ENCODE measurements around the gene MYOM1.
"Not testable (repeated sequence)": the region's sequence is repeated elsewhere in the genome, so short reads cannot be mapped to it uniquely, and the experiment has no call there.

Gene MYOM1

GRCh38 chr18:3056311-3056710 lies 163.5 kb downstream of the MYOM1 start:
- H3K4me1 ChIP-seq (ENCODE audit: insufficient read depth, low read length): no peaks in the 10 kb centered on the region

GRCh38 chr18:3055816-3056215 lies 164.0 kb downstream of the MYOM1 start:
- no peaks in the 10 kb centered on the region for H3K9me3 ChIP-seq (ENCODE audit: low read length)
- H3K9ac ChIP-seq (ENCODE audit: low read length): no peak overlapping the region
- no peaks in the 10 kb centered on the region for H3K36me3 ChIP-seq (ENCODE audit: insufficient read depth, low read length)
- no peaks in the 10 kb centered on the region for H3K4me1 ChIP-seq (ENCODE audit: insufficient read depth, low read length)
- H3K4me3 ChIP-seq (ENCODE audit: low read depth in 1 of 2, low read length in 2 of 2): no peak overlapping the region
- no peak overlapping the region for H3K27ac ChIP-seq (ENCODE audit: low read depth, low read length)
- no peaks in the 10 kb centered on the region for H3K27me3 ChIP-seq (ENCODE audit: control insufficient read depth in 1 of 2, insufficient read depth in 2 of 2, low read length in 2 of 2)

More at GRCh38 chr18:3056311-3056710, 163.5 kb downstream of the MYOM1 start:
- no peak overlapping the region for H3K9ac ChIP-seq (ENCODE audit: low read length)
- no peaks in the 10 kb centered on the region for H3K36me3 ChIP-seq (ENCODE audit: insufficient read depth, low read length)
- H3K9me3 ChIP-seq (ENCODE audit: low read length): no peaks in the 10 kb centered on the region
- H3K27ac ChIP-seq (ENCODE audit: low read depth, low read length): no peak overlapping the region
- H3K27me3 ChIP-seq (ENCODE audit: control insufficient read depth in 1 of 2, insufficient read depth in 2 of 2, low read length in 2 of 2): no peaks in the 10 kb centered on the region
- no peak overlapping the region for H3K4me3 ChIP-seq (ENCODE audit: low read depth in 1 of 2, low read length in 2 of 2)

GRCh38 chr18:3055186-3055728 lies 164.5 kb downstream of the MYOM1 start:
- no peaks in the 10 kb centered on the region for H3K9me3 ChIP-seq (ENCODE audit: low read length)
- H3K4me1 ChIP-seq (ENCODE audit: insufficient read depth, low read length): no peaks in the 10 kb centered on the region
- no peak overlapping the region for H3K9ac ChIP-seq (ENCODE audit: low read length)
- no peaks in the 10 kb centered on the region for H3K27me3 ChIP-seq (ENCODE audit: control insufficient read depth in 1 of 2, insufficient read depth in 2 of 2, low read length in 2 of 2)
- no peak overlapping the region for H3K27ac ChIP-seq (ENCODE audit: low read depth, low read length)
- no peaks in the 10 kb centered on the region for H3K36me3 ChIP-seq (ENCODE audit: insufficient read depth, low read length)
- no peak overlapping the region for H3K4me3 ChIP-seq (ENCODE audit: low read depth in 1 of 2, low read length in 2 of 2)

- Histone ChIP-seq H3K4me1 (ENCODE audit: insufficient read depth, low read length) (no peaks in the 10 kb centered on the region), H3K9ac (ENCODE audit: low read length) (no peak overlapping the region), H3K36me3 (ENCODE audit: insufficient read depth, low read length) (no peaks in the 10 kb centered on the region), H3K9me3 (ENCODE audit: low read length) (no peaks in the 10 kb centered on the region), H3K27ac (ENCODE audit: low read depth, low read length) (no peak overlapping the region), H3K27me3 (ENCODE audit: control insufficient read depth in 1 of 2, insufficient read depth in 2 of 2, low read length in 2 of 2) (no peaks in the 10 kb centered on the region), H3K4me3 (ENCODE audit: low read depth in 1 of 2, low read length in 2 of 2) (no peak overlapping the region)
Observed at GRCh38 chr18:3054780-3055179, 165.0 kb downstream of the MYOM1 start.

- Histone ChIP-seq H3K9ac (ENCODE audit: low read length) (no peak overlapping the region), H3K27ac (ENCODE audit: low read depth, low read length) (no peak overlapping the region), H3K4me1 (ENCODE audit: insufficient read depth, low read length) (no peaks in the 10 kb centered on the region), H3K9me3 (ENCODE audit: low read length) (no peaks in the 10 kb centered on the region), H3K27me3 (ENCODE audit: control insufficient read depth in 1 of 2, insufficient read depth in 2 of 2, low read length in 2 of 2) (no peaks in the 10 kb centered on the region), H3K4me3 (ENCODE audit: low read depth in 1 of 2, low read length in 2 of 2) (no peak overlapping the region), H3K36me3 (ENCODE audit: insufficient read depth, low read length) (no peaks in the 10 kb centered on the region)
Observed at GRCh38 chr18:3054214-3054613, 165.6 kb downstream of the MYOM1 start.

- Histone ChIP-seq H3K9me3 (ENCODE audit: low read length) (no peaks in the 10 kb centered on the region), H3K27me3 (ENCODE audit: control insufficient read depth in 1 of 2, insufficient read depth in 2 of 2, low read length in 2 of 2) (no peaks in the 10 kb centered on the region), H3K4me1 (ENCODE audit: insufficient read depth, low read length) (no peaks in the 10 kb centered on the region), H3K9ac (ENCODE audit: low read length) (no peak overlapping the region), H3K27ac (ENCODE audit: low read depth, low read length) (no peak overlapping the region), H3K4me3 (ENCODE audit: low read depth in 1 of 2, low read length in 2 of 2) (no peak overlapping the region), H3K36me3 (ENCODE audit: insufficient read depth, low read length) (no peaks in the 10 kb centered on the region)
Observed at GRCh38 chr18:3053081-3053480, 166.7 kb downstream of the MYOM1 start.

- Histone ChIP-seq H3K4me3 (ENCODE audit: low read depth in 1 of 2, low read length in 2 of 2) (no peak overlapping the region), H3K36me3 (ENCODE audit: insufficient read depth, low read length) (no peaks in the 10 kb centered on the region), H3K27me3 (ENCODE audit: control insufficient read depth in 1 of 2, insufficient read depth in 2 of 2, low read length in 2 of 2) (no peaks in the 10 kb centered on the region), H3K4me1 (ENCODE audit: insufficient read depth, low read length) (no peaks in the 10 kb centered on the region), H3K9ac (ENCODE audit: low read length) (no peak overlapping the region), H3K9me3 (ENCODE audit: low read length) (no peaks in the 10 kb centered on the region), H3K27ac (ENCODE audit: low read depth, low read length) (no peak overlapping the region)
Observed at GRCh38 chr18:3052411-3052758, 167.4 kb downstream of the MYOM1 start.

GRCh38 chr18:3051718-3052410 lies 167.9 kb downstream of the MYOM1 start:
- no peaks in the 10 kb centered on the region for H3K27me3 ChIP-seq (ENCODE audit: control insufficient read depth in 1 of 2, insufficient read depth in 2 of 2, low read length in 2 of 2)
- no peak overlapping the region for H3K9ac ChIP-seq (ENCODE audit: low read length)
- no peaks in the 10 kb centered on the region for H3K36me3 ChIP-seq (ENCODE audit: insufficient read depth, low read length)
- no peaks in the 10 kb centered on the region for H3K9me3 ChIP-seq (ENCODE audit: low read length)
- no peak overlapping the region for H3K4me3 ChIP-seq (ENCODE audit: low read depth in 1 of 2, low read length in 2 of 2)
- H3K4me1 ChIP-seq (ENCODE audit: insufficient read depth, low read length): no peaks in the 10 kb centered on the region
- no peak overlapping the region for H3K27ac ChIP-seq (ENCODE audit: low read depth, low read length)

- not testable (repeated sequence) for H3K4me1 ChIP-seq (ENCODE audit: insufficient read depth, low read length); H3K9me3 ChIP-seq (ENCODE audit: low read length); H3K27ac ChIP-seq (ENCODE audit: low read depth, low read length)
Observed at GRCh38 chr18:3049897-3050454, 169.8 kb downstream of the MYOM1 start.

GRCh38 chr18:3048820-3049349 lies 170.9 kb downstream of the MYOM1 start:
- H3K9ac ChIP-seq (ENCODE audit: low read length): no peak overlapping the region
- no peaks in the 10 kb centered on the region for H3K4me1 ChIP-seq (ENCODE audit: insufficient read depth, low read length)
- no peaks in the 10 kb centered on the region for H3K36me3 ChIP-seq (ENCODE audit: insufficient read depth, low read length)
- no peak overlapping the region for H3K27ac ChIP-seq (ENCODE audit: low read depth, low read length)
- H3K9me3 ChIP-seq (ENCODE audit: low read length): no peaks in the 10 kb centered on the region
- no peak overlapping the region for H3K4me3 ChIP-seq (ENCODE audit: low read depth in 1 of 2, low read length in 2 of 2)
- H3K27me3 ChIP-seq (ENCODE audit: control insufficient read depth in 1 of 2, insufficient read depth in 2 of 2, low read length in 2 of 2): no peaks in the 10 kb centered on the region

More at GRCh38 chr18:3049897-3050454, 169.8 kb downstream of the MYOM1 start:
- not testable (repeated sequence) for H3K4me3 ChIP-seq (ENCODE audit: low read depth in 1 of 2, low read length in 2 of 2); H3K36me3 ChIP-seq (ENCODE audit: insufficient read depth, low read length); H3K27me3 ChIP-seq (ENCODE audit: control insufficient read depth in 1 of 2, insufficient read depth in 2 of 2, low read length in 2 of 2); H3K9ac ChIP-seq (ENCODE audit: low read length)

GRCh38 chr18:3048121-3048520 lies 171.6 kb downstream of the MYOM1 start:
- H3K9me3 ChIP-seq (ENCODE audit: low read length): no peaks in the 10 kb centered on the region
- no peaks in the 10 kb centered on the region for H3K4me1 ChIP-seq (ENCODE audit: insufficient read depth, low read length)
- H3K27ac ChIP-seq (ENCODE audit: low read depth, low read length): no peak overlapping the region
- H3K9ac ChIP-seq (ENCODE audit: low read length): no peak overlapping the region
- no peaks in the 10 kb centered on the region for H3K27me3 ChIP-seq (ENCODE audit: control insufficient read depth in 1 of 2, insufficient read depth in 2 of 2, low read length in 2 of 2)
- H3K4me3 ChIP-seq (ENCODE audit: low read depth in 1 of 2, low read length in 2 of 2): no peak overlapping the region
- no peaks in the 10 kb centered on the region for H3K36me3 ChIP-seq (ENCODE audit: insufficient read depth, low read length)

All from muscle layer of colon (tissue), 2 donors.